HepG2 (cell line): Measurements from ENCODE around the gene AGBL3. TPM values are rescaled to one million over a fixed set of nuclear protein-coding genes. Genes with fewer than 3 reads are reported as not detected.

Experiments
- BCL6 ChIP-seq: IDR thresholded peaks from 2 replicates; pipeline ENCODE4 v1.6.1; 2016; ENCODE audit warnings: missing genetic modification reagents, missing compliant biosample characterization
- CC2D1A ChIP-seq: sonication (generic); formaldehyde crosslinking; IDR thresholded peaks from 2 replicates; pipeline ENCODE4 v1.8.1; 2023; ENCODE audit warnings: mild to moderate bottlenecking, missing genetic modification reagents
- CHD4 ChIP-seq: fragments of 200-600 bp; sonication (generic); IDR thresholded peaks from 2 replicates; pipeline ENCODE4 v1.7.0; 2017; ENCODE audit warnings: mild to moderate bottlenecking, low read length, borderline replicate concordance
- DNMT1 ChIP-seq: sonication (generic); formaldehyde crosslinking; IDR thresholded peaks from 2 replicates; pipeline ENCODE4 v1.5.1; 2020; ENCODE audit warnings: mild to moderate bottlenecking, missing genetic modification reagents
- FOXK2 ChIP-seq: fragments of 450-650 bp; IDR thresholded peaks from 2 replicates; pipeline ENCODE4 v1.6.1; 2016
- HOXA7 ChIP-seq: sonication (generic); formaldehyde crosslinking; IDR thresholded peaks from 2 replicates; pipeline ENCODE4 v1.8.1; 2022; ENCODE audit warnings: mild to moderate bottlenecking, missing genetic modification reagents, moderate library complexity
- KLF15 ChIP-seq: sonication (generic); formaldehyde crosslinking; IDR thresholded peaks from 2 replicates; pipeline ENCODE4 v1.8.1; 2023; ENCODE audit warnings: borderline replicate concordance, mild to moderate bottlenecking, inconsistent platforms, missing genetic modification reagents, mixed read lengths
- MED8 ChIP-seq: sonication (generic); formaldehyde crosslinking; IDR thresholded peaks from 2 replicates; pipeline ENCODE4 v1.8.1; 2023; ENCODE audit warnings: mild to moderate bottlenecking, missing genetic modification reagents; ENCODE audit not compliant: insufficient replicate concordance
- MEIS1 ChIP-seq: sonication (generic); formaldehyde crosslinking; IDR thresholded peaks from 2 replicates; pipeline ENCODE4 v1.9.0; 2021; ENCODE audit warnings: mild to moderate bottlenecking, missing genetic modification reagents, moderate library complexity, borderline replicate concordance
- RNF2 ChIP-seq: fragments of 450-650 bp; conservative IDR thresholded peaks from 2 replicates; pipeline ENCODE4 v1.6.1; 2016; ENCODE audit warnings: low read depth
- SMAD3 ChIP-seq: sonication (generic); formaldehyde crosslinking; IDR thresholded peaks from 2 replicates; pipeline ENCODE4 v1.4.0; 2020; ENCODE audit warnings: missing genetic modification reagents
- SMC3 ChIP-seq: IDR thresholded peaks from 2 replicates; pipeline ENCODE4 v1.6.1; 2011; ENCODE audit warnings: low read length, improper control_type of control experiment
- SNAPC5 ChIP-seq: sonication (generic); formaldehyde crosslinking; IDR thresholded peaks from 2 replicates; pipeline ENCODE4 v1.8.1; 2023; ENCODE audit warnings: mild to moderate bottlenecking, missing genetic modification reagents, borderline replicate concordance
- TAF1 ChIP-seq: sonication (generic); formaldehyde crosslinking; IDR thresholded peaks from 2 replicates; pipeline ENCODE4 v1.4.0; 2020; ENCODE audit warnings: missing genetic modification reagents
- YY1 ChIP-seq: IDR thresholded peaks from 2 replicates; pipeline ENCODE4 v1.6.1; 2011; ENCODE audit warnings: low read length, low read depth, moderate library complexity, mild to moderate bottlenecking; ENCODE audit not compliant: insufficient read depth, insufficient replicate concordance
- ZFX ChIP-seq: sonication (generic); formaldehyde crosslinking; IDR thresholded peaks from 2 replicates; pipeline ENCODE4 v1.4.0; 2020; ENCODE audit warnings: mild to moderate bottlenecking, low read depth, missing genetic modification reagents, moderate library complexity
- ZNF143 ChIP-seq: sonication (generic); formaldehyde crosslinking; IDR thresholded peaks from 2 replicates; pipeline ENCODE4 v1.4.0; 2020; ENCODE audit warnings: missing genetic modification reagents
- ZNF329 ChIP-seq: sonication (generic); formaldehyde crosslinking; IDR thresholded peaks from 2 replicates; pipeline ENCODE4 v1.9.0; 2021; ENCODE audit warnings: low read depth, mild to moderate bottlenecking, missing genetic modification reagents
- ZNF510 ChIP-seq: sonication (generic); formaldehyde crosslinking; IDR thresholded peaks from 2 replicates; pipeline ENCODE4 v1.4.0; 2020; ENCODE audit warnings: low read depth, mild to moderate bottlenecking, missing genetic modification reagents
- ZNF557 ChIP-seq: sonication (generic); formaldehyde crosslinking; IDR thresholded peaks from 2 replicates; pipeline ENCODE4 v1.4.0; 2020; ENCODE audit warnings: missing genetic modification reagents
- ZNF562 ChIP-seq: sonication (generic); formaldehyde crosslinking; IDR thresholded peaks from 2 replicates; pipeline ENCODE4 v1.8.0; 2022; ENCODE audit warnings: missing genetic modification reagents, borderline replicate concordance
- ZNF660 ChIP-seq: sonication (generic); formaldehyde crosslinking; IDR thresholded peaks from 2 replicates; pipeline ENCODE4 v1.5.1; 2020; ENCODE audit warnings: mild to moderate bottlenecking, low read depth, missing genetic modification reagents, borderline replicate concordance
- ZNF749 ChIP-seq: sonication (generic); formaldehyde crosslinking; IDR thresholded peaks from 2 replicates; pipeline ENCODE4 v1.8.0; 2022; ENCODE audit warnings: mild to moderate bottlenecking, missing genetic modification reagents, moderate library complexity, borderline replicate concordance
- ZNF761 ChIP-seq: sonication (generic); formaldehyde crosslinking; conservative IDR thresholded peaks from 2 replicates; pipeline ENCODE4 v1.4.0; 2020; ENCODE audit warnings: mild to moderate bottlenecking, missing genetic modification reagents
- ZNF841 ChIP-seq: sonication (generic); formaldehyde crosslinking; IDR thresholded peaks from 2 replicates; pipeline ENCODE4 v1.8.1; 2023; ENCODE audit warnings: missing genetic modification reagents, borderline replicate concordance
- polyA plus RNA-seq, 8 experiments: library from polyadenylated mRNA; depleted of rRNA in 3 of 8; stranded (reverse) in 7 of 8; unstranded in 1 of 8; fragments of >200 nt; fragmentation: Illumina TruSeq in 4 of 8; extraction: Trizol in 4 of 8; gene quantifications; 2 replicates each; pipeline versions ENCODE4 v1.2.1 to v1.2.3, GENCODE V29; 2011 to 2016; ENCODE audit warnings: low read depth in 4 of 8, missing spikeins in 1 of 8, mixed read lengths in 1 of 8; ENCODE audit not compliant: insufficient read depth in 1 of 8
- total RNA-seq, 5 experiments: library from RNA; depleted of rRNA; stranded (reverse); fragments of >200 nt; fragmentation: Illumina TruSeq; extraction: Trizol; gene quantifications; 2 replicates each; pipeline ENCODE4 v1.2.3, GENCODE V29; 2016; ENCODE audit warnings: low read depth in 1 of 5
- TF ChIP-seq, protein P1 (sequence below): sonication (generic); formaldehyde crosslinking; IDR thresholded peaks from 2 replicates; pipeline ENCODE4 v1.4.0; 2020; ENCODE audit warnings: mild to moderate bottlenecking, missing genetic modification reagents
- TF ChIP-seq, protein P2 (sequence below): sonication (generic); formaldehyde crosslinking; conservative IDR thresholded peaks from 2 replicates; pipeline ENCODE4 v1.4.0; 2020; ENCODE audit warnings: missing genetic modification reagents

AGBL3 gene
- total and polyA plus RNA-seq, 2 of the 13 experiments (the other 11 are each of a cell fraction or from before 2014, with no cell fraction given) = 2.2 to 7.2 TPM

DNA sequence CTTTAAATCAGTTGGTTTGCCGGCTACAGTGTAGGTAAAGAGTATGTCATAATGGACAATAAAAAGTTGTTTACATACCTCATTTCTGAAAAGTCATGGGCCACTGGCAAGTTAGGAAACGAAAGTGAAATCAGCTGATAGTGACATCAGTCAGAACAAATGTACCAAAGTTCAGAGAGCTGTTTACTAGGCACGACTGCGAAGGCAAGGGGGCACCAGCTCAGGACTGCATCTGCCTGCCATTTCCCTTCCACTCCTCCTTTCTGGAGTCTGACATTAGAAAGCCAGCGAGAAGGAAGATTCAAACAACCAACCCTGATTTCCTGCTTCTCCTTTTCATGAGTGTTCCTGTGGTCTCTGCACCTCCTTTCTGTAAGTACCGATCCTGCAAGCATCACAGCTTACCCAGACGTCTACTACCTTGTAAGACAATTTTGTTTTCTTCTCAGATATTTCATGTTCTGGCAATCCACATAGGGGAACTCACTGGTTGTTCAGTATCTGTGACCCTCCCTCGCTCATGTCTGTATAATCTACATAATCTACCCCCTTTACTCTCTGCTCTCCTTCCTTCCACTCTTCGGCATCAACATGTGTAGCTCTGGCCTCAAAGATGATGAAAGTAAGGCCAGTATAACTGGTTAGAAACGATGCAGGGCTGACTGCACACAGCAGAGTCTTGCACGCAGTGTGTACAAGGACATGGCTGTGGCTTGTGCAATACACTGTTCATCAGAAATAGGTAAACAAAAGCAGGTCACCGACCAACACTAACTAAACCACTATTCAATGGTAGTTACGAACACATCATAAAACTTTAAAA is 161.8 kb downstream of the AGBL3 start, which contains the start of gene TMEM140 (continued):
- no peak for TF ChIP-seq CC2D1A (CRISPR knock-in tag)
- no peak for TF ChIP-seq ZNF557 (CRISPR knock-in tag)
- peak; percentile 44; the same call in 1 of the 2 replicates for TF ChIP-seq TAF1 (CRISPR knock-in tag)
- TF ChIP-seq DNMT1 (CRISPR knock-in tag) = no peak
- TF ChIP-seq RNF2 = no peak
- TF ChIP-seq KLF15 = no peak
- no peak for TF ChIP-seq MED8 (CRISPR knock-in tag)
- no peak for TF ChIP-seq ZNF841
- TF ChIP-seq FOXK2 = peak; percentile 98
- peak; percentile 34; the same call in 1 of the 2 replicates for TF ChIP-seq SMAD3 (CRISPR knock-in tag)
- no peak for TF ChIP-seq CHD4
- TF ChIP-seq MEIS1 (CRISPR knock-in tag) = peak; percentile 75; the same call in 1 of the 2 replicates
- peak; percentile 49; the same call in 1 of the 2 replicates for TF ChIP-seq ZFX (CRISPR knock-in tag)
- peak; percentile 38; the same call in 1 of the 2 replicates for TF ChIP-seq SMC3
- TF ChIP-seq ZNF329 = 0 out of 2 replicates have a peak, but pooled peaks have one; percentile 51
- no peak for TF ChIP-seq ZNF761 (CRISPR knock-in tag)
- TF ChIP-seq, protein P1, sequence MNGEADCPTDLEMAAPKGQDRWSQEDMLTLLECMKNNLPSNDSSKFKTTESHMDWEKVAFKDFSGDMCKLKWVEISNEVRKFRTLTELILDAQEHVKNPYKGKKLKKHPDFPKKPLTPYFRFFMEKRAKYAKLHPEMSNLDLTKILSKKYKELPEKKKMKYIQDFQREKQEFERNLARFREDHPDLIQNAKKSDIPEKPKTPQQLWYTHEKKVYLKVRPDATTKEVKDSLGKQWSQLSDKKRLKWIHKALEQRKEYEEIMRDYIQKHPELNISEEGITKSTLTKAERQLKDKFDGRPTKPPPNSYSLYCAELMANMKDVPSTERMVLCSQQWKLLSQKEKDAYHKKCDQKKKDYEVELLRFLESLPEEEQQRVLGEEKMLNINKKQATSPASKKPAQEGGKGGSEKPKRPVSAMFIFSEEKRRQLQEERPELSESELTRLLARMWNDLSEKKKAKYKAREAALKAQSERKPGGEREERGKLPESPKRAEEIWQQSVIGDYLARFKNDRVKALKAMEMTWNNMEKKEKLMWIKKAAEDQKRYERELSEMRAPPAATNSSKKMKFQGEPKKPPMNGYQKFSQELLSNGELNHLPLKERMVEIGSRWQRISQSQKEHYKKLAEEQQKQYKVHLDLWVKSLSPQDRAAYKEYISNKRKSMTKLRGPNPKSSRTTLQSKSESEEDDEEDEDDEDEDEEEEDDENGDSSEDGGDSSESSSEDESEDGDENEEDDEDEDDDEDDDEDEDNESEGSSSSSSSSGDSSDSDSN (CRISPR knock-in tag) = no peak; the same call in 1 of the 2 replicates
- TF ChIP-seq ZNF660 (CRISPR knock-in tag) = no peak
- no peak for TF ChIP-seq ZNF510 (CRISPR knock-in tag)
- TF ChIP-seq ZNF562 (CRISPR knock-in tag) = no peak
- TF ChIP-seq ZNF749 = no peak; the same call in 1 of the 2 replicates
- no peak for TF ChIP-seq YY1
- no peak for TF ChIP-seq HOXA7
- TF ChIP-seq BCL6 = peak; percentile 79
- no peak for TF ChIP-seq ZNF143 (CRISPR knock-in tag)
- TF ChIP-seq SNAPC5 (CRISPR knock-in tag) = no peak
- TF ChIP-seq, protein P2, sequence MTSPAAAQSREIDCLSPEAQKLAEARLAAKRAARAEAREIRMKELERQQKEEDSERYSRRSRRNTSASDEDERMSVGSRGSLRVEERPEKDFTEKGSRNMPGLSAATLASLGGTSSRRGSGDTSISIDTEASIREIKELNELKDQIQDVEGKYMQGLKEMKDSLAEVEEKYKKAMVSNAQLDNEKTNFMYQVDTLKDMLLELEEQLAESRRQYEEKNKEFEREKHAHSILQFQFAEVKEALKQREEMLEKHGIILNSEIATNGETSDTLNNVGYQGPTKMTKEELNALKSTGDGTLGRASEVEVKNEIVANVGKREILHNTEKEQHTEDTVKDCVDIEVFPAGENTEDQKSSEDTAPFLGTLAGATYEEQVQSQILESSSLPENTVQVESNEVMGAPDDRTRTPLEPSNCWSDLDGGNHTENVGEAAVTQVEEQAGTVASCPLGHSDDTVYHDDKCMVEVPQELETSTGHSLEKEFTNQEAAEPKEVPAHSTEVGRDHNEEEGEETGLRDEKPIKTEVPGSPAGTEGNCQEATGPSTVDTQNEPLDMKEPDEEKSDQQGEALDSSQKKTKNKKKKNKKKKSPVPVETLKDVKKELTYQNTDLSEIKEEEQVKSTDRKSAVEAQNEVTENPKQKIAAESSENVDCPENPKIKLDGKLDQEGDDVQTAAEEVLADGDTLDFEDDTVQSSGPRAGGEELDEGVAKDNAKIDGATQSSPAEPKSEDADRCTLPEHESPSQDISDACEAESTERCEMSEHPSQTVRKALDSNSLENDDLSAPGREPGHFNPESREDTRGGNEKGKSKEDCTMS (CRISPR knock-in tag) = no peak
